ENCODE measurements around the gene ZFYVE28. TPM values are rescaled to one million over a fixed set of nuclear protein-coding genes. Genes with fewer than 3 reads are reported as not detected.

Gene ZFYVE28
- total and polyA plus RNA-seq, 2 of the 8 experiments (the other 6 are each of a cell fraction or from before 2014, with no cell fraction given) = 1.7 to 4.9 TPM

DNA sequence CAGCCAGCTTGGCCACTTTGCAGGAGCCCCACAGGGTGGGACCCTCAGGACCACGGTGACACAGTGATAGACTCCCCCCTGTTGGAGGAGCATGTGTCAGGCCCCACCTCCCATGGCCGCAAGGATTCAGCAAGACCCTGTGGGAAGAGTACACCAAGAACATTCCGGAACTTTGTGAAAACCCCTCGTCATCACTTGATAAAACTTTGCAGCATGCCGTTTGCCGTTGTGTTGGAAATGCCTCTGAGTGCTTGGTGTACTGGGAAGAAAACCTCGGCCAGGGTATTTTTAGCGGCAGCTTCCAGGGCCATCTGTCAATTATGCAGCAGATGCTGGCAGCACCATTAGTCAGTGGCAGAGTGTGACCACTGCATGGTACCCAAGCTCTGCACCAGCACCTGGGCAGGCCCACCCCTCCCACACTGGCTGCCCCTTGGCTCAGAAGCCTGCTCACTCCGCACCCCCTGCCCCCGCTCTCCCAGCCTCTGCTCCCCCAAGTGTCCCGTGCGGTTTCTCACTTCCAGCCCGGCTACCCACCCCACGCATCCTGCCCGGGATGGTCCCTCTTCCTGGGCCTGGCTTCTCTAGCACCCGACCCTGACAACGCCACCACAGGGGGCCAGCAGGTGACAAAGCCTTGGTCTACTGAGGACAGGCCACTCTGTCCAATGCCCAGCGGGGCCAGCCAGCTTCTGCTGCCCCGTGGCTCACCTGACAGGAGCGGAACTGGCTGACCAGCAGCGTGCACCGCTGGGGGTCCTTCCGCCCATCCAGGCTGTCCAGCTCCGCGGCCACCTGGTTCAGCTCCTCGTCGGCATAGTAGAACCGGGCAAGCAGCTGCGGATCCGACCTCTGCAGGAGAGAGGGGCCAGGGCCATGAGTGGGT lies 65.0 kb downstream of the ZFYVE28 start:
- peaks cover 1 to 5% (median 3%) of the 10 kb centered on the region in 4 experiments; a peak in 5 of 7 replicates for H3K4me1 ChIP-seq (replicated peaks in 1 of 4; ENCODE audit: control insufficient read depth in 3 of 4, insufficient read depth in 4 of 4, low read length in 3 of 4)
- no peak overlapping the region for H3K18ac ChIP-seq (ENCODE audit: extremely low read depth, low read length)
- 0 out of 2 replicates have a peak, but pooled peaks cover 2% of the 10 kb centered on the region for H3K79me1 ChIP-seq (ENCODE audit: low read depth, low read length)
- H3K27me3 ChIP-seq (replicated peaks in 1 of 4; ENCODE audit: control insufficient read depth in 3 of 4, extremely low read depth in 1 of 4, insufficient read depth in 3 of 4, low read length in 3 of 4) = no peaks in the 10 kb centered on the region
- no peak overlapping the region for H3K27ac ChIP-seq (ENCODE audit: low read depth, low read length)
- CTCF ChIA-PET (ENCODE audit: partially characterized antibody) = interaction anchor here (1.0 to 9.7 kb wide), 17 partner anchors 9 to 133 kb away, joined by 3 to 69 read pairs (median 4); no protein-coding TSS in a partner anchor
- no peak overlapping the region for H2BK120ac ChIP-seq (replicated peaks; ENCODE audit: low read depth, low read length)
- no peak overlapping the region for H3K9ac ChIP-seq (replicated peaks in 1 of 4; ENCODE audit: extremely low read depth in 1 of 4, low read depth in 3 of 4, low read length in 3 of 4)
- H2BK5ac ChIP-seq (ENCODE audit: low read depth, low read length) = no peak overlapping the region
- no peak overlapping the region for H2BK20ac ChIP-seq (ENCODE audit: low read length)
- no peak overlapping the region for H3K23ac ChIP-seq (ENCODE audit: insufficient read length)
- no peak overlapping the region for H2AFZ ChIP-seq (ENCODE audit: low read length)
- H4K5ac ChIP-seq (ENCODE audit: insufficient read length, low read depth, low read length) = no peak overlapping the region
- H3K9me3 ChIP-seq (ENCODE audit: insufficient read depth in 2 of 2, low read depth in 1 of 2, low read length in 1 of 2) = no peaks in the 10 kb centered on the region
- H3K4ac ChIP-seq (replicated peaks; ENCODE audit: insufficient read length, low read depth, low read length) = no peak overlapping the region
- peak overlapping the region; percentile 66 for H4K8ac ChIP-seq (ENCODE audit: extremely low read depth, insufficient read depth, low read length)
- peak overlapping the region; percentile 40 for H4K91ac ChIP-seq (replicated peaks; ENCODE audit: insufficient read length, low read length)
- H2BK15ac ChIP-seq (ENCODE audit: low read length) = peak overlapping the region; percentile 46; the same call in 1 of the 2 replicates
- H3K23me2 ChIP-seq (ENCODE audit: low read depth, low read length) = no peaks in the 10 kb centered on the region
- no peaks in the 10 kb centered on the region for H3K36me3 ChIP-seq (ENCODE audit: control insufficient read depth in 2 of 4, insufficient read depth in 4 of 4, low read length in 3 of 4)
- H2BK12ac ChIP-seq (ENCODE audit: low read depth, low read length) = no peak overlapping the region
- FAIRE-seq (no peak), DNase-seq (ENCODE audit: low read depth in 1 of 2, low spot score in 2 of 2) (no peak)
- H4K20me1 ChIP-seq (replicated peaks in 1 of 2; ENCODE audit: control insufficient read depth in 1 of 2, insufficient read depth in 2 of 2, low read length in 2 of 2) = peaks cover 1 to 5% of the 10 kb centered on the region in 2 experiments
- 90% methylated on average over 27 of the region's 30 CpGs; no CpG with 5 or more reads in 1 of the 2 experiments for WGBS, 2 experiments (ENCODE audit: extremely low coverage in 1 of 2, insufficient coverage in 1 of 2, insufficient read length in 1 of 2, insufficient replicate concordance in 2 of 2, low coverage in 1 of 2, low lambda C conversion rate in 2 of 2, missing lambda C conversion rate in 1 of 2)
- H3K56ac ChIP-seq (replicated peaks; ENCODE audit: insufficient read length, low read depth, low read length) = no peak overlapping the region
- no peak overlapping the region for H3K4me3 ChIP-seq (ENCODE audit: extremely low read depth in 1 of 4, insufficient read depth in 2 of 4, low read depth in 3 of 4, low read length in 4 of 4)
- H2AK5ac ChIP-seq (ENCODE audit: low read depth, low read length) = no peak overlapping the region; the same call in 1 of the 2 replicates
- POLR2A ChIA-PET (ENCODE audit: partially characterized antibody) = interaction anchor here (0.6 kb wide), 2 partner anchors 21 to 40 kb away, joined by 3 read pairs; no protein-coding TSS in a partner anchor
- H3K4me2 ChIP-seq (ENCODE audit: insufficient read depth in 1 of 2, low read depth in 2 of 2, low read length in 2 of 2) = no peak overlapping the region
- H3K79me2 ChIP-seq (ENCODE audit: control insufficient read depth in 1 of 2, insufficient read depth in 2 of 2, low read length in 2 of 2) = no peaks in the 10 kb centered on the region
- H3K14ac ChIP-seq (ENCODE audit: insufficient read length) = no peak overlapping the region
- no peak for TF ChIP-seq TBP (IDR thresholded peaks at IDR 0.05; ENCODE audit: low read depth, low read length)
- TF ChIP-seq EZH2 (IDR thresholded peaks at IDR 0.05; ENCODE audit: low read depth, low read length, severe bottlenecking) = no peak
- no peak for TF ChIP-seq ZNF274 (IDR thresholded peaks at IDR 0.05; ENCODE audit: borderline replicate concordance, extremely low read depth, low read length)
- no peak for TF ChIP-seq BCL11A (IDR thresholded peaks at IDR 0.05; ENCODE audit: low read depth in 2 of 2, low read length in 2 of 2)
- TF ChIP-seq SP4 (IDR thresholded peaks at IDR 0.05; ENCODE audit: low read length) = no peak
- TF ChIP-seq POLR2AphosphoS5 (IDR thresholded peaks at IDR 0.05; ENCODE audit: low read depth, low read length) = no peak
- no peak for TF ChIP-seq SP1 (IDR thresholded peaks at IDR 0.05; ENCODE audit: low read depth, low read length)
- TF ChIP-seq JUN (IDR thresholded peaks at IDR 0.05; ENCODE audit: low read depth, low read length) = no peak
- TF ChIP-seq SIRT6 (IDR thresholded peaks at IDR 0.05; ENCODE audit: low read length) = no peak

Measured in H1 (cell line).